ENCODE data around the gene CRIP1. TPM values are rescaled to one million over a fixed set of nuclear protein-coding genes. Genes with fewer than 3 reads are reported as not detected.

CRIP1 gene
- total RNA-seq, 1 experiment from 2014 or later, result 6.9 TPM

GRCh38 chr14:105496831-105497591 lies 10.3 kb downstream of the CRIP1 start:
- Histone ChIP-seq H3K4ac (ENCODE audit: low read depth, low read length) (no peak overlapping the region), H3K9ac (ENCODE audit: extremely low read depth, insufficient read length, low read length) (no peak overlapping the region), H3K23me2 (ENCODE audit: insufficient read length, low read depth, low read length, poor library complexity, severe bottlenecking) (no peaks in the 10 kb centered on the region), H4K91ac (ENCODE audit: insufficient read length, low read depth, low read length) (no peak overlapping the region), H3K56ac (ENCODE audit: insufficient read length, low read depth, low read length) (no peak overlapping the region), H3K23ac (ENCODE audit: insufficient read length, low read depth, low read length) (no peak overlapping the region), H4K20me1 (ENCODE audit: control insufficient read depth, insufficient read depth, insufficient read length) (no peaks in the 10 kb centered on the region), H3K14ac (ENCODE audit: insufficient read depth, low read length) (no peak overlapping the region; the same call in 1 of the 2 replicates), H2BK5ac (ENCODE audit: insufficient read length, low read length) (no peak overlapping the region), H2BK20ac (ENCODE audit: low read depth, low read length, poor library complexity, severe bottlenecking) (no peak overlapping the region), H3K27me3 (ENCODE audit: insufficient read depth, low read length) (no peaks in the 10 kb centered on the region), H3K18ac (ENCODE audit: insufficient read length, low read depth, low read length) (no peak overlapping the region), H3K27ac (ENCODE audit: insufficient read length, low read depth, low read length) (no peak overlapping the region), H2BK12ac (ENCODE audit: insufficient read length, low read depth, low read length) (no peak overlapping the region), H4K5ac (ENCODE audit: insufficient read length, low read depth, low read length) (no peak overlapping the region), H2AFZ (ENCODE audit: low read length) (no peak overlapping the region), H3K79me1 (ENCODE audit: insufficient read depth, low read depth, low read length, poor library complexity, severe bottlenecking) (no peaks in the 10 kb centered on the region), H2BK15ac (ENCODE audit: low read depth, low read length) (no peak overlapping the region), H3K4me2 (ENCODE audit: insufficient read depth, insufficient read length, low read length) (no peak overlapping the region), H2AK5ac (ENCODE audit: insufficient read length, low read length) (no peak overlapping the region), H3T11ph (ENCODE audit: low read length) (no peak overlapping the region), H3K9me3 (ENCODE audit: control insufficient read depth, low read depth, low read length) (no peaks in the 10 kb centered on the region), H2BK120ac (ENCODE audit: low read depth, low read length, poor library complexity, severe bottlenecking) (no peak overlapping the region), H3K4me1 (ENCODE audit: insufficient read depth, low read length) (no peaks in the 10 kb centered on the region), H4K8ac (replicated peaks; ENCODE audit: insufficient read length, low read depth, low read length) (no peak overlapping the region), H3K79me2 (ENCODE audit: insufficient read depth, low read length) (no peaks in the 10 kb centered on the region)
- Mint-ChIP-seq H3K27ac (no peak overlapping the region), H3K4me3 (no peak overlapping the region), H3K27me3 (ENCODE audit: low read depth) (no peaks in the 10 kb centered on the region), H3K4me1 (peaks cover 0 to 6% of the 10 kb centered on the region in 2 experiments; a peak in 2 of 4 replicates), H3K36me3 (ENCODE audit: insufficient read depth in 1 of 3, low read depth in 3 of 3) (peaks cover 0 to 5% (median 0%) of the 10 kb centered on the region in 3 experiments; a peak in 2 of 7 replicates), H3K9me3 (no peaks in the 10 kb centered on the region; a peak in 1 of 5 replicates)
- peak; percentile 25 for DNase-seq
- no peak for TF ChIP-seq CTCF (conservative IDR thresholded peaks at IDR 0.05)
- no CpG with 5 or more reads among the region's 32 CpGs for WGBS (ENCODE audit: extremely low coverage, insufficient read length, low lambda C conversion rate)
